GM21576 (cell line): Measurements from ENCODE around the gene MUS81.
"Not testable (repeated sequence)": the region's sequence is repeated elsewhere in the genome, so short reads cannot be mapped to it uniquely, and the experiment has no call there.

Experiments used
- ATAC-seq: cut with Tn5 transposase; IDR thresholded peaks from one replicate; pipeline ENCODE4 v1.9.1; 2021; ENCODE audit warnings: mild to moderate bottlenecking, moderate library complexity; ENCODE audit not compliant: unreplicated experiment

MUS81 gene

GRCh38 chr11:65891219-65892136 is 31.2 kb downstream of the MUS81 start:
- no peak for ATAC-seq

- ATAC-seq: not testable (repeated sequence)
These were observed 31.9 kb downstream of the MUS81 start for GRCh38 chr11:65892137-65892540.

GRCh38 chr11:65892661-65893317 is 32.6 kb downstream of the MUS81 start:
- no peak for ATAC-seq

- no peak for ATAC-seq
These were observed 33.9 kb downstream of the MUS81 start for GRCh38 chr11:65894034-65894591.

- ATAC-seq: no peak
These were observed 35.3 kb downstream of the MUS81 start for GRCh38 chr11:65895482-65895981.

GRCh38 chr11:65896034-65896999 is 36.1 kb downstream of the MUS81 start:
- ATAC-seq: no peak

- no peak for ATAC-seq
These were observed 36.8 kb downstream of the MUS81 start for GRCh38 chr11:65897020-65897471.

GRCh38 chr11:65898656-65899355 is 38.6 kb downstream of the MUS81 start:
- ATAC-seq: no peak

GRCh38 chr11:65899356-65900124 is 39.3 kb downstream of the MUS81 start:
- peak; percentile 5 for ATAC-seq

- peak; percentile 75 for ATAC-seq
These were observed 40.1 kb downstream of the MUS81 start, which contains the start of gene FOSL1 for GRCh38 chr11:65900125-65900898. TSS of gene FOSL1 (minus strand) at chr11:65900388. CDS start at chr11:65900339, 49 bp downstream.

GRCh38 chr11:65900899-65901180 is 40.6 kb downstream of the MUS81 start:
- no peak for ATAC-seq

- no peak for ATAC-seq
These were observed 42.8 kb downstream of the MUS81 start for GRCh38 chr11:65903068-65903481.

- no peak for ATAC-seq
These were observed 43.5 kb downstream of the MUS81 start for GRCh38 chr11:65903715-65904114.

GRCh38 chr11:65906602-65907001 is 46.4 kb downstream of the MUS81 start:
- ATAC-seq: no peak

- no peak for ATAC-seq
These were observed 47.6 kb downstream of the MUS81 start for GRCh38 chr11:65907878-65908277.

GRCh38 chr11:65911682-65912568 is 51.7 kb downstream of the MUS81 start:
- no peak for ATAC-seq

GRCh38 chr11:65912845-65913244 is 52.6 kb downstream of the MUS81 start:
- ATAC-seq: no peak
